ENCODE data around the gene PBXIP1. TPM values are rescaled to one million over a fixed set of nuclear protein-coding genes. Genes with fewer than 3 reads are reported as not detected.

PBXIP1 gene
- total RNA-seq, 1 donor from 2014 or later = 82.1 TPM

Small RNA genes lying within 50 kb of the gene (microRNA-seq; reads per million reads assigned to microRNA genes)
- gene MIR4258 (ENCODE audit: unreplicated experiment) = not detected

Other genes starting within 250 kb of the PBXIP1 start
- 17.3 TPM for gene KCNN3, start 85.8 kb downstream of the PBXIP1 start, total RNA-seq (ENCODE audit: unreplicated experiment)
- 26.7 TPM for gene PMVK, start 19.4 kb downstream of the PBXIP1 start, total RNA-seq (ENCODE audit: unreplicated experiment)
- 49.8 TPM for gene PYGO2, start 5.7 kb upstream of the PBXIP1 start, total RNA-seq (ENCODE audit: unreplicated experiment)
- 915 TPM for gene SHC1, start 14.6 kb upstream of the PBXIP1 start, total RNA-seq (ENCODE audit: unreplicated experiment)
- 48.3 TPM for gene CKS1B, start 18.6 kb upstream of the PBXIP1 start, total RNA-seq (ENCODE audit: unreplicated experiment)
- 35.9 TPM for gene FLAD1, start 27.2 kb upstream of the PBXIP1 start, total RNA-seq (ENCODE audit: unreplicated experiment)
- 0.82 TPM for gene LENEP, start 37.5 kb upstream of the PBXIP1 start, total RNA-seq (ENCODE audit: unreplicated experiment)
- 23.3 TPM for gene ZBTB7B, start 46.7 kb upstream of the PBXIP1 start, total RNA-seq (ENCODE audit: unreplicated experiment)
- gene DCST2, start 77.7 kb upstream of the PBXIP1 start, total RNA-seq (ENCODE audit: unreplicated experiment) = 2.8 TPM
- gene DCST1, start 77.7 kb upstream of the PBXIP1 start, total RNA-seq (ENCODE audit: unreplicated experiment) = not detected
- 382 TPM for gene ADAM15, start 95.2 kb upstream of the PBXIP1 start, total RNA-seq (ENCODE audit: unreplicated experiment)
- gene EFNA4, start 107.6 kb upstream of the PBXIP1 start, total RNA-seq (ENCODE audit: unreplicated experiment) = 25.2 TPM
- 9.6 TPM for gene EFNA3, start 122.7 kb upstream of the PBXIP1 start, total RNA-seq (ENCODE audit: unreplicated experiment)
- gene EFNA1, start 171.8 kb upstream of the PBXIP1 start, total RNA-seq (ENCODE audit: unreplicated experiment) = 413 TPM
- 43.9 TPM for gene SLC50A1, start 179.8 kb upstream of the PBXIP1 start, total RNA-seq (ENCODE audit: unreplicated experiment)
- gene DPM3, start 184.4 kb upstream of the PBXIP1 start, total RNA-seq (ENCODE audit: unreplicated experiment) = 39.2 TPM
- gene KRTCAP2, start 217.2 kb upstream of the PBXIP1 start, total RNA-seq (ENCODE audit: unreplicated experiment) = 173 TPM
- gene TRIM46, start 217.8 kb upstream of the PBXIP1 start, total RNA-seq (ENCODE audit: unreplicated experiment) = 8.5 TPM

Measured in endothelial cell (in vitro differentiated cells).